Measurements from ENCODE around the gene KAT2A. TPM values are rescaled to one million over a fixed set of nuclear protein-coding genes. Genes with fewer than 3 reads are reported as not detected.

Gene KAT2A
- polyA plus RNA-seq, 1 donor (not counting 4 experiments of a cell fraction or from before 2014, with no cell fraction given), result 28.2 TPM

DNA sequence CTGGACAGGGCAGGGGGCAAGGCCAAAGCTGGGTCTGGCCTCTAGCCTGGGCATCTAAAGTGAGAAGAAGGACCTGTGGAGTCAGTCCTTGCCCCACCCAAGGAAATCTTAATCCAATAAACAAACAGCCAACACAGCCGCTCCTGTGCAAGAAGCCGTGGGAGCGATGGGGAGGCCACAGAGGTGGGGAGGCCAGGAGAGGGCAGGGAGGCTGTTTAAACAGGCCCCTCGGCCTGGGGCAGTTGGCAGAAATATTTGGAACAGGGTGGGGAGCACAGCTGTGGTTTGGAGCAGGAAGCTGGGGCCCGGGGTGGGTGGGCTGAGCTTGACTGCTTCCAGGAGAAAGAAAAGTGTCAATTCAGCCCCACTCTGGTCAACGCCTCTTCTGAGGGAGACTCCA is 28.2 kb downstream of the KAT2A start:
- no peak overlapping the region for H2AFZ ChIP-seq (ENCODE audit: control insufficient read depth, low read length)
- H3K9me1 ChIP-seq (ENCODE audit: control insufficient read depth, extremely low read depth, insufficient read depth, low read length), result no peaks in the 10 kb centered on the region
- H3K36me3 ChIP-seq (ENCODE audit: control insufficient read depth in 2 of 2, extremely low read depth in 1 of 2, insufficient read depth in 2 of 2, low read length in 2 of 2), result no peaks in the 10 kb centered on the region
- no peak overlapping the region for H3K9ac ChIP-seq (ENCODE audit: control insufficient read depth, extremely low read depth, insufficient read depth, low read length)
- H3K4me1 ChIP-seq (ENCODE audit: control insufficient read depth, extremely low read depth, insufficient read depth, low read length), result peaks cover 2% of the 10 kb centered on the region
- H3K4me2 ChIP-seq (ENCODE audit: control insufficient read depth, extremely low read depth, insufficient read depth, low read depth, low read length), result no peak overlapping the region
- H4K20me1 ChIP-seq (ENCODE audit: control insufficient read depth, extremely low read depth, insufficient read depth, low read length), result no peaks in the 10 kb centered on the region
- dilution Hi-C loops (cut with MboI; ENCODE audit: extremely low pct_ligation_motif_present, low sequenced_read_pairs), result no loop called here
- H3K27me3 ChIP-seq (ENCODE audit: control insufficient read depth, extremely low read depth, insufficient read depth, low read length), result peaks cover 37% of the 10 kb centered on the region
- H3K4me3 ChIP-seq (ENCODE audit: control insufficient read depth in 2 of 3, extremely low read depth in 1 of 3, insufficient read depth in 2 of 3, low read depth in 1 of 3, low read length in 3 of 3), result no peak overlapping the region
- FAIRE-seq, result no peak
- no peak overlapping the region for H3K27ac ChIP-seq (ENCODE audit: control insufficient read depth, insufficient read depth, low read length)
- no peaks in the 10 kb centered on the region for H3K9me3 ChIP-seq (ENCODE audit: control insufficient read depth, low read depth, low read length)
- no peak for DNase-seq (ENCODE audit: low read depth, low spot score)
- H3K79me2 ChIP-seq (ENCODE audit: control insufficient read depth, insufficient read depth, low read length), result no peaks in the 10 kb centered on the region
- no peak for TF ChIP-seq EZH2 (IDR thresholded peaks at IDR 0.05; ENCODE audit: low read length)
- TF ChIP-seq, protein P1, sequence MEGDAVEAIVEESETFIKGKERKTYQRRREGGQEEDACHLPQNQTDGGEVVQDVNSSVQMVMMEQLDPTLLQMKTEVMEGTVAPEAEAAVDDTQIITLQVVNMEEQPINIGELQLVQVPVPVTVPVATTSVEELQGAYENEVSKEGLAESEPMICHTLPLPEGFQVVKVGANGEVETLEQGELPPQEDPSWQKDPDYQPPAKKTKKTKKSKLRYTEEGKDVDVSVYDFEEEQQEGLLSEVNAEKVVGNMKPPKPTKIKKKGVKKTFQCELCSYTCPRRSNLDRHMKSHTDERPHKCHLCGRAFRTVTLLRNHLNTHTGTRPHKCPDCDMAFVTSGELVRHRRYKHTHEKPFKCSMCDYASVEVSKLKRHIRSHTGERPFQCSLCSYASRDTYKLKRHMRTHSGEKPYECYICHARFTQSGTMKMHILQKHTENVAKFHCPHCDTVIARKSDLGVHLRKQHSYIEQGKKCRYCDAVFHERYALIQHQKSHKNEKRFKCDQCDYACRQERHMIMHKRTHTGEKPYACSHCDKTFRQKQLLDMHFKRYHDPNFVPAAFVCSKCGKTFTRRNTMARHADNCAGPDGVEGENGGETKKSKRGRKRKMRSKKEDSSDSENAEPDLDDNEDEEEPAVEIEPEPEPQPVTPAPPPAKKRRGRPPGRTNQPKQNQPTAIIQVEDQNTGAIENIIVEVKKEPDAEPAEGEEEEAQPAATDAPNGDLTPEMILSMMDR (optimal IDR thresholded peaks at IDR 0.05 in 1 of 3, IDR thresholded peaks at IDR 0.05 in 1 of 3, conservative IDR thresholded peaks at IDR 0.05 in 1 of 3; ENCODE audit: extremely low read depth in 1 of 3, insufficient read depth in 2 of 3, low read length in 3 of 3), result no peak

GRCh38 chr17:42090964-42091790 is 30.0 kb downstream of the KAT2A start:
- dilution Hi-C loops (cut with MboI; ENCODE audit: extremely low pct_ligation_motif_present, low sequenced_read_pairs), result no loop called here
- no peak for TF ChIP-seq EZH2 (IDR thresholded peaks at IDR 0.05; ENCODE audit: low read length)
- TF ChIP-seq, protein P1 (optimal IDR thresholded peaks at IDR 0.05 in 1 of 3, IDR thresholded peaks at IDR 0.05 in 1 of 3, conservative IDR thresholded peaks at IDR 0.05 in 1 of 3; ENCODE audit: extremely low read depth in 1 of 3, insufficient read depth in 2 of 3, low read length in 3 of 3), result no peak
- FAIRE-seq (no peak), DNase-seq (ENCODE audit: low read depth, low spot score) (no peak)
- Histone ChIP-seq H2AFZ (ENCODE audit: control insufficient read depth, low read length) (no peak overlapping the region), H4K20me1 (ENCODE audit: control insufficient read depth, extremely low read depth, insufficient read depth, low read length) (no peaks in the 10 kb centered on the region), H3K9ac (ENCODE audit: control insufficient read depth, extremely low read depth, insufficient read depth, low read length) (no peak overlapping the region), H3K27ac (ENCODE audit: control insufficient read depth, insufficient read depth, low read length) (no peak overlapping the region), H3K79me2 (ENCODE audit: control insufficient read depth, insufficient read depth, low read length) (no peaks in the 10 kb centered on the region), H3K4me3 (ENCODE audit: control insufficient read depth in 2 of 3, extremely low read depth in 1 of 3, insufficient read depth in 2 of 3, low read depth in 1 of 3, low read length in 3 of 3) (no peak overlapping the region), H3K9me1 (ENCODE audit: control insufficient read depth, extremely low read depth, insufficient read depth, low read length) (no peaks in the 10 kb centered on the region), H3K27me3 (ENCODE audit: control insufficient read depth, extremely low read depth, insufficient read depth, low read length) (peaks cover 19% of the 10 kb centered on the region), H3K4me1 (ENCODE audit: control insufficient read depth, extremely low read depth, insufficient read depth, low read length) (no peaks in the 10 kb centered on the region), H3K36me3 (ENCODE audit: control insufficient read depth in 2 of 2, extremely low read depth in 1 of 2, insufficient read depth in 2 of 2, low read length in 2 of 2) (no peaks in the 10 kb centered on the region), H3K4me2 (ENCODE audit: control insufficient read depth, extremely low read depth, insufficient read depth, low read depth, low read length) (no peak overlapping the region), H3K9me3 (ENCODE audit: control insufficient read depth, low read depth, low read length) (no peaks in the 10 kb centered on the region)

All from keratinocyte (primary cell).